HFFc6 (cell line): ENCODE data around the gene LPA. TPM values are rescaled to one million over a fixed set of nuclear protein-coding genes. Genes with fewer than 3 reads are reported as not detected.
"Not testable (repeated sequence)": the region's sequence is repeated elsewhere in the genome, so short reads cannot be mapped to it uniquely, and the experiment has no call there.

ENCODE experiments used
- DNase-seq: peaks from one replicate; pipeline ENCODE4 v3.0.0-alpha.2; 2018
- H3K27ac Mint-ChIP-seq: 2 replicates; pipeline ENCODE4 v1.8.0; 2020; ENCODE audit warnings: mild to moderate bottlenecking, mixed read lengths
- H3K27me3 Mint-ChIP-seq: 2 replicates; pipeline ENCODE4 v1.8.0; 2021; ENCODE audit warnings: mild to moderate bottlenecking, moderate library complexity, mixed read lengths; ENCODE audit not compliant: insufficient read depth
- H3K36me3 Mint-ChIP-seq: 2 replicates; pipeline ENCODE4 v1.8.0; 2021; ENCODE audit warnings: low read depth, mixed read lengths
- H3K4me1 Mint-ChIP-seq: 2 replicates; pipeline ENCODE4 v1.8.0; 2020; ENCODE audit warnings: low read depth, mixed read lengths
- H3K4me3 Mint-ChIP-seq: 2 replicates; pipeline ENCODE4 v1.8.0; 2020; ENCODE audit warnings: mild to moderate bottlenecking, moderate library complexity, mixed read lengths
- H3K9me3 Mint-ChIP-seq: 2 replicates; pipeline ENCODE4 v1.8.0; 2020; ENCODE audit warnings: mild to moderate bottlenecking, mixed read lengths
- total RNA-seq, 6 experiments: library from RNA; stranded (reverse); fragmentation: NEBNext Ultra II Directional; extraction: Animal tissue kit (Norgen Biotek cat#: 25700); gene quantifications; 2 replicates in 1 of 6; 3 replicates in 5 of 6; pipeline ENCODE4 v1.2.3, GENCODE V29; 2021
- TF ChIP-seq, protein P1 (sequence below): fragments of 200-600 bp; sonication (generic); IDR thresholded peaks from 2 replicates; pipeline ENCODE4 v1.5.0; 2021; ENCODE audit warnings: antibody characterized with exemption, mild to moderate bottlenecking

The LPA gene
- total RNA-seq, 6 experiments from 2014 or later, result not detected

DNA sequence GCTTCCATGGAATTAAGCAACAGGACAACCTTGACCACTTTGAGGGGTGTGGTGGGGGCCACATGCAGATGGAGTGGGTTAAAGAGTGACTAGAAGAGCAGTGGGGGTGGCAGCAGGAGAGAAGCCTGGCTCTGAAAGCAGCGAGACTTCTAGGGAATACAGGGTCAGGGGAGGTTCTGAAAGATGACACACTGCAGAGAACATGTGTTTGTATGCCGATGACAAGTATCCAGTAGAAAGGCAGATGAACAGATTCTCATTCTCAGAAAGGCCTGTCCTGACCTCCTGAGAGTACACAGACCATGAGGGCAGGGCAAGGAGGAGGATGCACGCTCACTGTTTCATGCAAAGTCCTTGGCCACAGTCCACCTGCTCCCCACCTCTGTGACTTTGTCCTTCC is 2.9 kb downstream of the LPA start:
- TF ChIP-seq, protein P1, sequence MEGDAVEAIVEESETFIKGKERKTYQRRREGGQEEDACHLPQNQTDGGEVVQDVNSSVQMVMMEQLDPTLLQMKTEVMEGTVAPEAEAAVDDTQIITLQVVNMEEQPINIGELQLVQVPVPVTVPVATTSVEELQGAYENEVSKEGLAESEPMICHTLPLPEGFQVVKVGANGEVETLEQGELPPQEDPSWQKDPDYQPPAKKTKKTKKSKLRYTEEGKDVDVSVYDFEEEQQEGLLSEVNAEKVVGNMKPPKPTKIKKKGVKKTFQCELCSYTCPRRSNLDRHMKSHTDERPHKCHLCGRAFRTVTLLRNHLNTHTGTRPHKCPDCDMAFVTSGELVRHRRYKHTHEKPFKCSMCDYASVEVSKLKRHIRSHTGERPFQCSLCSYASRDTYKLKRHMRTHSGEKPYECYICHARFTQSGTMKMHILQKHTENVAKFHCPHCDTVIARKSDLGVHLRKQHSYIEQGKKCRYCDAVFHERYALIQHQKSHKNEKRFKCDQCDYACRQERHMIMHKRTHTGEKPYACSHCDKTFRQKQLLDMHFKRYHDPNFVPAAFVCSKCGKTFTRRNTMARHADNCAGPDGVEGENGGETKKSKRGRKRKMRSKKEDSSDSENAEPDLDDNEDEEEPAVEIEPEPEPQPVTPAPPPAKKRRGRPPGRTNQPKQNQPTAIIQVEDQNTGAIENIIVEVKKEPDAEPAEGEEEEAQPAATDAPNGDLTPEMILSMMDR, result no peak
- no peak overlapping the region for H3K27ac Mint-ChIP-seq
- H3K4me3 Mint-ChIP-seq, result no peak overlapping the region
- DNase-seq, result no peak
- H3K36me3 Mint-ChIP-seq, result peaks cover 9% of the 10 kb centered on the region; the same call in 1 of the 2 replicates
- no peaks in the 10 kb centered on the region for H3K27me3 Mint-ChIP-seq
- H3K9me3 Mint-ChIP-seq, result peaks cover 47% of the 10 kb centered on the region
- no peaks in the 10 kb centered on the region for H3K4me1 Mint-ChIP-seq

DNA sequence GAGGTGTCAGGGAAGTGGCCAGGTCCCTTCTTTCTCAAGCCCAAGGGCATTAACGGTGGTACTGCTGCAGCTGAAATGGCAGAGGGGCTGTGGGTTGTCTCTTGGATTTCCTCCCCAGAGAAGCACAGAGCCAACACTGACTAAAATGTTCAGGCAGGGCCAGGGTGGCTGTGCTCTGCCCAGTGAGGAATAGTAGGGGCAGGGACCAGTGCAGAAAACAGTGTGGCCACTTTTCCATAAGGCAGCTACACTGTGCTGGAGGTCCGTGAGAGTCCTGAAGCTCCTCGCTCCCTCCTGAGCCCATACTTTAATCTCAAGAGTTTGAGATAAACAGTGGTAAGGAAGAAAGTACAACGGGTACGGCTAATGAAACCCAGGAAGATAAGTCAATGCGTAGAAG is 4.5 kb downstream of the LPA start:
- Mint-ChIP-seq H3K4me1 (no peaks in the 10 kb centered on the region), H3K36me3 (peaks cover 9% of the 10 kb centered on the region; the same call in 1 of the 2 replicates), H3K4me3 (no peak overlapping the region), H3K27ac (no peak overlapping the region), H3K27me3 (no peaks in the 10 kb centered on the region), H3K9me3 (peaks cover 56% of the 10 kb centered on the region)
- TF ChIP-seq, protein P1, result no peak
- DNase-seq, result no peak

DNA sequence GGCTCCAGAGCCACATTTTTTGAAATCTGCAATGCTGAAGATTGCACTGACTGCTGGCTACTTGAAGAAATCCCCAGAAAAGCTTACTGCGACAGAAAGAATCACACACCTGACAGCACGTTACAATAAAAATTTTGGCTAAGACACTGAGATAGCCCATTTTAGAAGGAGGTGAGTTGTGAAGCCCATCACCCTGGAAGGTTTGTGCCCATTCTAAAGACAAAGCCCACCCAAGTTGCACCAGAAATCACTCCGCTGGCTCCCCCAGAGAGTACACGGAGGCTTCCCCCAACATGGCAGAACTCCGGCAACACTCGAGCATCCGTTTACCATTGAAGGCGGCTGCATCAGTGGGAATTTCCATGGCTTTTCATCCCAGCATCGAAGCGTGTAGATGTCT is 29.4 kb downstream of the LPA start:
- no peaks in the 10 kb centered on the region for H3K27me3 Mint-ChIP-seq
- H3K36me3 Mint-ChIP-seq, result no peaks in the 10 kb centered on the region
- H3K4me1 Mint-ChIP-seq, result no peaks in the 10 kb centered on the region
- no peaks in the 10 kb centered on the region for H3K9me3 Mint-ChIP-seq
- DNase-seq, result no peak
- no peak overlapping the region for H3K4me3 Mint-ChIP-seq
- TF ChIP-seq, protein P1, result no peak
- H3K27ac Mint-ChIP-seq, result no peak overlapping the region

DNA sequence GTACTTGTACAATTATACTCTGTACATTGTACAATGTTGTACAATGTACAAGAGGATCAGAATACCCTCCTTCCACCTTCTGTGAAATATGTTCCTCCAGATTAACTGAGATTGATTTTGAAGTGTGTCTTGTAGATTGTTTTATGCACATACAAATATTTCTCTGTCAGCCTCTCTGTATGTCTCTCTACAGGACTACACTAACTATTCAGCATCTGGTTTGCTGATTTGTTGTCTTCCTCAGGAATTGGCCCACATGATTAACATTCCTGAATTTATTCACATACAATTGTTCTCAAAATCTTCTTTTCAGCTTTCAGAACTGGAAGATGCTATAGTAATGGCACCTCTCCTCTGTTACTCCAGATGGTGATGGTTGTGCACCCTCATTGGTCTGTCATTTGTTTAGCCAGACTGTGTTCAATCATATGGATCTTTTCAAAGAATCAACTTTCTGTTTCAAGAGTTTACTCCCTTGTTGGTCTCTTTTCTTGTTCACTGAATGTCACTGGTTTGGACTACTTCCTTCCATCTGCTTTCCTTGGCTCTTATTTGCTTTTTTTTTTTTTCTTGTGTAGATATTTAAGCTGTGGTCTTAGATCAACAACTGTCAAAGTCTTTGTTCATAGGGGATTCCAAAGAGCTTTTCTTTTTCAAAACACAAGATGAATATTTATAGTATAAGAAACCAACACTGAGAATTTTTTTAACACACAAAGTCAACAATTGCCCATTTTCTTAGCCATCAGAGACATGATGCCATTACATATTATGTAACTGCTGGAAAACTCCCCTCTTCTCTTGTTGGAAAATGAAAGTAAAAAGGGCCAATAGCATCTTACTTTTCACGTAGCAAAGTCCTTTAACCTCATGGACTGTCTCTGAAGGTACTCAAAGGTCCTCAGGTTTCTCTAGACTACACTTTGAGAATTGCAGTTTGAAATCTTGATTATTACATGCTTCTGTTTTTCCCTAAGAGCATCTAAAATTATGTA is 67.9 kb downstream of the LPA start:
- Mint-ChIP-seq H3K27me3 (0 out of 2 replicates have a peak, but pooled peaks cover 2% of the 10 kb centered on the region), H3K9me3 (peaks cover 37% of the 10 kb centered on the region), H3K4me3 (no peak overlapping the region), H3K27ac (no peak overlapping the region), H3K36me3 (no peaks in the 10 kb centered on the region), H3K4me1 (no peaks in the 10 kb centered on the region)
- TF ChIP-seq, protein P1, result no peak
- no peak for DNase-seq

DNA sequence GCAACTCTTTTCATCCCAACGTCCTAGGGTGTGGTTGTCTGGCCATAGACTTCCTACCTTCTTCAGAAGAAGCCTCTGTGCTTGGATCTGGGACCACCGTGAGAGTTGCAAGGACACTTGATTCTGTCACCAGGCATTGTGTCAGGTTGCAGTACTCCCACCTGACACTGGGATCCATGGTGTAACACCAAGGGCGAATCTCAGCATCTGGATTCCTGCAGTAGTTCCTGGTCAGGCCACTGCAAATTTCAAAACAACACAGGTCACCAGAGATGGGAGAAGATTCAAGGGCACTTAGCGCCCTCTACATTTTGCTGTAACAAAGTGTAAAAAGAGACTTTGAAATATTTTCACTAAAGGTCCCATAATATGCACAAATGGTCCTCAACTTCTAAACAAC is 68.8 kb downstream of the LPA start:
- H3K36me3 Mint-ChIP-seq, H3K4me1 Mint-ChIP-seq, H3K4me3 Mint-ChIP-seq, H3K27ac Mint-ChIP-seq, H3K27me3 Mint-ChIP-seq, DNase-seq: not testable (repeated sequence)
- peaks cover 40% of the 10 kb centered on the region for H3K9me3 Mint-ChIP-seq

DNA sequence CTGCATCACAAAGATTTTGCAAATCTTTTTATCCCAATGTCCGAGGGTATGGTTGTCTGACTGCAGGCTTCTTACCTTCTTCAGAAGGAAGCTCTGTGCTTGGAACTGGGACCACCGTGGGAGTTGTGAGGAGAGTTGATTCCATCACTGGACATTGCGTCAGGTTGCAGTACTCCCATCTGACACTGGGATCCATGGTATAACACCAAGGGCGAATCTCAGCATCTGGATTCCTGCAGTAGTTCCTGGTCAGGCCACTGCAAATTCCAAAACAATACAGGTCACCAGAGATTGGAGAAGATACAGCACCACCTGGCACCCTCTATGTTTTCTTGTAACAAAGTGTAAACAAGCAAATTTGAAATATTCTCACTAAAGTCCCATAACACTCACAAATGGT is 77.7 kb downstream of the LPA start:
- H3K27me3 Mint-ChIP-seq, result no peaks in the 10 kb centered on the region
- H3K9me3 Mint-ChIP-seq, result peaks cover 71% of the 10 kb centered on the region
- DNase-seq, result no peak
- H3K27ac Mint-ChIP-seq, result no peak overlapping the region
- H3K4me1 Mint-ChIP-seq, result no peaks in the 10 kb centered on the region
- TF ChIP-seq, protein P1, result no peak
- no peak overlapping the region for H3K4me3 Mint-ChIP-seq
- no peaks in the 10 kb centered on the region for H3K36me3 Mint-ChIP-seq
